A549 (cell line): ENCODE results near the gene RBM17.

ENCODE experiments used
- CEBPB ChIP-seq, 2 experiments: fragments of >200 bp in 1 of 2; sonication (Bioruptor Twin) in 1 of 2; formaldehyde crosslinking in 1 of 2; IDR thresholded peaks; 2 replicates each; pipeline ENCODE4 v1.6.1; 2012 to 2016
- RAD21 ChIP-seq, 2 experiments: fragments of >200 bp in 1 of 2; sonication (Bioruptor Twin) in 1 of 2; formaldehyde crosslinking in 1 of 2; IDR thresholded peaks in 1 of 2; conservative IDR thresholded peaks in 1 of 2; 2 replicates in 1 of 2; 3 replicates in 1 of 2; pipeline ENCODE4 v1.6.1; 2012 to 2018; ENCODE audit warnings: inconsistent platforms in 1 of 2
- SMC3 ChIP-seq: fragments of >200 bp; sonication (Bioruptor Twin); formaldehyde crosslinking; IDR thresholded peaks from 3 replicates; pipeline ENCODE4 v1.6.1; 2018; ENCODE audit warnings: inconsistent platforms
- TF ChIP-seq, protein P1 (sequence below): fragments of >200 bp; sonication (Bioruptor Twin); formaldehyde crosslinking; IDR thresholded peaks from 3 replicates; pipeline ENCODE4 v1.5.1; 2016
- TF ChIP-seq, protein P2 (sequence below): fragments of 250-450 bp; sonication (Bioruptor Pico); IDR thresholded peaks from 2 replicates; pipeline ENCODE4 v1.5.0; 2021; ENCODE audit warnings: mild to moderate bottlenecking, moderate library complexity, borderline replicate concordance
- TF ChIP-seq, protein P3 (sequence below): IDR thresholded peaks from 2 replicates; pipeline ENCODE4 v1.6.1; 2012; ENCODE audit warnings: low read depth, borderline replicate concordance

DNA sequence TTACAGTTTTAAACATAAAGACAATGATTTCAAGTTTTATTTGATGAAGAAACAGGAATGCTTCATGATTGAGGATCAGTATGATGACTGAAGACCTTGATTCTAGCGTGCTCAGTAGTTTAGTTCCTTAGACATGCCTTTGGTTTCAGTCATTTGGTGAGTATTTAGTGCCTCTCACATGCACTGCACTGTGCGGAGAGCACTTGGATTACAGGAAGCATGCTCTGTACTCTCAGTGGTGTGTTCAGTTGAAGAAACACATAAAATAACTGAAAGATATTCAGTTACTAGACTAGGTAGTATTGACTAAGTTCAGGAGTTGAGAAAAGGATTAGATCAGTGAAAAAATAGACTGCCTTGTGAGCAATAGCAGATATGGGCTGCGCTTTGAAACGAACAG, 25.5 kb downstream of the RBM17 start:
- TF ChIP-seq, protein P1, sequence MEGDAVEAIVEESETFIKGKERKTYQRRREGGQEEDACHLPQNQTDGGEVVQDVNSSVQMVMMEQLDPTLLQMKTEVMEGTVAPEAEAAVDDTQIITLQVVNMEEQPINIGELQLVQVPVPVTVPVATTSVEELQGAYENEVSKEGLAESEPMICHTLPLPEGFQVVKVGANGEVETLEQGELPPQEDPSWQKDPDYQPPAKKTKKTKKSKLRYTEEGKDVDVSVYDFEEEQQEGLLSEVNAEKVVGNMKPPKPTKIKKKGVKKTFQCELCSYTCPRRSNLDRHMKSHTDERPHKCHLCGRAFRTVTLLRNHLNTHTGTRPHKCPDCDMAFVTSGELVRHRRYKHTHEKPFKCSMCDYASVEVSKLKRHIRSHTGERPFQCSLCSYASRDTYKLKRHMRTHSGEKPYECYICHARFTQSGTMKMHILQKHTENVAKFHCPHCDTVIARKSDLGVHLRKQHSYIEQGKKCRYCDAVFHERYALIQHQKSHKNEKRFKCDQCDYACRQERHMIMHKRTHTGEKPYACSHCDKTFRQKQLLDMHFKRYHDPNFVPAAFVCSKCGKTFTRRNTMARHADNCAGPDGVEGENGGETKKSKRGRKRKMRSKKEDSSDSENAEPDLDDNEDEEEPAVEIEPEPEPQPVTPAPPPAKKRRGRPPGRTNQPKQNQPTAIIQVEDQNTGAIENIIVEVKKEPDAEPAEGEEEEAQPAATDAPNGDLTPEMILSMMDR = no peak
- TF ChIP-seq SMC3 (no peak), RAD21 (conservative IDR thresholded peaks at IDR 0.05 in 1 of 2, IDR thresholded peaks at IDR 0.05 in 1 of 2) (no peak), CEBPB (IDR thresholded peaks at IDR 0.05) (no peak)
- TF ChIP-seq, protein P2, sequence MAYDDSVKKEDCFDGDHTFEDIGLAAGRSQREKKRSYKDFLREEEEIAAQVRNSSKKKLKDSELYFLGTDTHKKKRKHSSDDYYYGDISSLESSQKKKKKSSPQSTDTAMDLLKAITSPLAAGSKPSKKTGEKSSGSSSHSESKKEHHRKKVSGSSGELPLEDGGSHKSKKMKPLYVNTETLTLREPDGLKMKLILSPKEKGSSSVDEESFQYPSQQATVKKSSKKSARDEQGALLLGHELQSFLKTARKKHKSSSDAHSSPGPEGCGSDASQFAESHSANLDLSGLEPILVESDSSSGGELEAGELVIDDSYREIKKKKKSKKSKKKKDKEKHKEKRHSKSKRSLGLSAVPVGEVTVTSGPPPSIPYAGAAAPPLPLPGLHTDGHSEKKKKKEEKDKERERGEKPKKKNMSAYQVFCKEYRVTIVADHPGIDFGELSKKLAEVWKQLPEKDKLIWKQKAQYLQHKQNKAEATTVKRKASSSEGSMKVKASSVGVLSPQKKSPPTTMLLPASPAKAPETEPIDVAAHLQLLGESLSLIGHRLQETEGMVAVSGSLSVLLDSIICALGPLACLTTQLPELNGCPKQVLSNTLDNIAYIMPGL (CRISPR knock-in tag) = no peak
- TF ChIP-seq, protein P3, sequence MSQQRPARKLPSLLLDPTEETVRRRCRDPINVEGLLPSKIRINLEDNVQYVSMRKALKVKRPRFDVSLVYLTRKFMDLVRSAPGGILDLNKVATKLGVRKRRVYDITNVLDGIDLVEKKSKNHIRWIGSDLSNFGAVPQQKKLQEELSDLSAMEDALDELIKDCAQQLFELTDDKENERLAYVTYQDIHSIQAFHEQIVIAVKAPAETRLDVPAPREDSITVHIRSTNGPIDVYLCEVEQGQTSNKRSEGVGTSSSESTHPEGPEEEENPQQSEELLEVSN = no peak
